ENCODE measurements around the gene PPEF1.
"Not testable (repeated sequence)": the region's sequence is repeated elsewhere in the genome, so short reads cannot be mapped to it uniquely, and the experiment has no call there.

The PPEF1 gene

DNA sequence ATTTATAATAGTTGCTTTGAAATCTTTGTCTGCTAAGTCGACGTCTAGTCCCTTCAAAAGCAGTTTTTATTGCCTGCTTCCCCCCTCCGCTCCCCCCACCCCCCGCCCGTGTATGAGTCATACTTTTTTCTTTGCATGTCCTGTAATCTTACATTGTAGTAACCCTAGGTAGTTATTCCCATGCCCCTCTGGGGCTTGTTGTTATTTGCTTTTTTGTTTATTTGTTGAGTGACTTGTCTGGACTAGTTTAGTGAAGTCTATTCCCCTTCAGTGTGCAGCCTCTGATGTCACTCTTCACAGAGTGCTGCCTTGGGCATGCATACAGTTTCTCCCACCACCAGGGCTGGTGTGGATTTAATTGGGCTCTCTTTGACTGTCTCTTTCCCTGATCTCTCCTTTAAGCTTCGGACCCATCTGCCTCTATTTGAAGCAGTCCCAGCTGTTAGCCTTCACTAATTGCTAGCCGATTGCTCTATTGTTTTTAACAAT is 86.2 kb downstream of the PPEF1 start:
- no peak for DNase-seq (ENCODE audit: low spot score)

DNA sequence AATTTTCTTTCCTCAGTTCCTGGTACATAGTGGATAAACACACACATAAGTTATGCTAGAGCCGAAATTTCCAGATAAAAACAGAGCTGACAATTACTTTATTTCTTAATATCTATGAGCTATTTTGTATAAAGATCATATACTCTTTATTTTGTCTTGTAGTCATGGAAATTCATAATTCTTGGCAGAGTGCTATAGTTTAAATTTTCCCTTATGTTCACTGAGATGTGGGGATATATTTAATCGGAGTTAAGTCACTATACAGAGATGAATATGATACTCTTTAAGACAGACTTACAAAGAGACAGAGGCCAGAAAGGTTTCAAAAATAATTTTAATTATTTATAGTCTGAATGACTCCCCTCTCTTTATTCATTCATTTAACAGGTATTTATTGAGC is 89.7 kb downstream of the PPEF1 start:
- no peak for DNase-seq (ENCODE audit: low spot score)

DNA sequence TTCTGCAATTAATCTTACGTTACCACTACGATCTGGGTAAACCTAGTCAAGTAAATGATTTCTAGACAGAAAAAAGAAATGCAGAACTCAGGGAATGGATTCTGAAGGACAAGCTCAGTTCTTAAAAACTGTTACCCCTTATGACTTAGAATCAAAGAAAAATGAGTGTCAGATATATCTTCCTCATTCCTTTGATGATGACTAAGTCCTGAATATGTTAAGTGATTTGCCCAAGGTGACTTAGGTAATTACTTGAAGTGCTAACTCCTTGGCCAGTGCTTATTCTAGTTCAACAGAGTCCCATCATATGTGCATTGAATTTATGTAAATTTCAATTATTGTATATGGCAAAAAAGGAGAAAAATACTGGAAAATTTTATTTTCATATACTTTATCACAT is 92.5 kb downstream of the PPEF1 start:
- no peak for DNase-seq (ENCODE audit: low spot score)

DNA sequence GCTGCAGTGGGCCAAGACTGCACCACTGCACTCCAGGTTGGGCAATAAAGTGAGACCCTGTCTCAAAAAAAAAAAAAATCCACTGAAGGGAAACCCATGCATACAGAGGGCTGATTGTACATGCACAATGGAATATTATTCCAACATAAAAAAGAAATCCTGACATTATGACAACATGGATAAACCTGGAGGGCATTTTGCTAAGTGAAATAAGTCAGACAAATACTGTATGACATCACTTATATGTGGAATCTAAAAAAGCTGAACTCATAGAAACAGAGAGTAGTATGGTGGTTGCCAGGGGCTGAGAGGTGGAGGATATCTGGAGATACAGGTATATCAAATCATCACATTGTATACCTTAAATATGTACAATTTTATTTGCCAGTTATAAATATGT is 102.2 kb downstream of the PPEF1 start:
- no peak for DNase-seq (ENCODE audit: low spot score)

DNA sequence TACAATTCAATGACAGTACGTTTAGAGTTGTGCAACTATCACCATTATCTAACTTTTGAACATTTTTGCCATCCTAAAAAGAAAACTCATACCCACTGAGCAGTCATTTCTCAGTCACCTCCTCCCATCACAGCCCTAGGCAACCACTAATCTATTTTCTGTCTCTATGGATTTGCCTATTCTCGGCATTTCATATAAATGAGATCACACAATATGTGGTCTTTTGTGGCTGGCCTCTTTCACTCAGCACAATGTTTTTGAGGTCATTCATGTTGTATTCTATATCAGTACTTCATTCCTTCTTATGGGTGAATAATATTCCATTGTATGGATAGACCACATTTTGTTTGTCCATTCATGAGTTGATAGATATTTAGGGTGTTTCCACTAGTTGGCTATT is 103.0 kb downstream of the PPEF1 start:
- DNase-seq (ENCODE audit: low spot score), result no peak

DNA sequence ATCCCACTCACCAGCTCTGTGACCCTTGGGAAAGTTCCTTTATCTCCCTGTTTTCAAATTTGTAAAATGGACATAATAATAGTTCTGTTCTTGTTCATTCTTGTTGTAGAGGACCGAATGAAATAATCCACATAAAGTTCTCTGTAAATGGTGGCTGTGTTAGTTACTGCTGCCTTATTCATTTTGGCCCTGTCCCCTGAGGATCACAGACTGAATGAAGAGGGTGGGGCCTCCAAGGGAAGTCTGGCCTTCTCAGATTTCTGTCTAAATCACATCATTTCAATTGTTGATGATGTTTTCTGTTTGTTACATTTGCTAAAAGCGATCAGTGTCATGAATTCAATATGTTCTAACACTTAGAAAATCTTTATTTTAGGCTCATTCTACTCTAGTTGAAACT is 117.9 kb downstream of the PPEF1 start:
- no peak for DNase-seq (ENCODE audit: low spot score)

DNA sequence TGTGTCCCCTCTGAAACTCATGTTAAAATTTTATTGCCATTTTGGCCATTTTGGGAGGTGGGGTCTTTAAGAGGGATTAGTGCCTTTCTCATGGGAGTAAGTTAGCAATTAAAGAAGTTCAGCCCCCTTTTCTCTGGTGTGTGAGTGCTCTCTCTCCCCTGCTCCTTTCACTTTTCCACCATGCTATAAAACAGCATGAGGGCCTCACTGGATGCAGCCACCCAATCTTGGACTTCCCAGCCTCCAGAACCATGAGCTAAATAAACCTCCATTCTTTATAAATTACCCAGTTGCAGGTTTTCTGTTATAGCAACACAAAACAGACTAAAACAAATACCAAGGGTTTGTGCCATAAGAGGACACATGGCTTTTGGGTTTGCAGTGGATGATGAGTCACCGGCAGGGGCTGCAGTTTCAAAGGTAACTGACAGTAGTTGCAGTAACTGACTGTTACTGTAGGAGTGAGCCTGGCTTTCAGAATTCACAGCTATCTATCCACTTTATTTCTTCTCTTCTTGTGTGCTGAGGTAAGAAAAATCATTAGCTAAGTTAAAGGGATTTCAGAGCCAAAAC is 121.5 kb downstream of the PPEF1 start:
- no peak for DNase-seq (ENCODE audit: low spot score)

DNA sequence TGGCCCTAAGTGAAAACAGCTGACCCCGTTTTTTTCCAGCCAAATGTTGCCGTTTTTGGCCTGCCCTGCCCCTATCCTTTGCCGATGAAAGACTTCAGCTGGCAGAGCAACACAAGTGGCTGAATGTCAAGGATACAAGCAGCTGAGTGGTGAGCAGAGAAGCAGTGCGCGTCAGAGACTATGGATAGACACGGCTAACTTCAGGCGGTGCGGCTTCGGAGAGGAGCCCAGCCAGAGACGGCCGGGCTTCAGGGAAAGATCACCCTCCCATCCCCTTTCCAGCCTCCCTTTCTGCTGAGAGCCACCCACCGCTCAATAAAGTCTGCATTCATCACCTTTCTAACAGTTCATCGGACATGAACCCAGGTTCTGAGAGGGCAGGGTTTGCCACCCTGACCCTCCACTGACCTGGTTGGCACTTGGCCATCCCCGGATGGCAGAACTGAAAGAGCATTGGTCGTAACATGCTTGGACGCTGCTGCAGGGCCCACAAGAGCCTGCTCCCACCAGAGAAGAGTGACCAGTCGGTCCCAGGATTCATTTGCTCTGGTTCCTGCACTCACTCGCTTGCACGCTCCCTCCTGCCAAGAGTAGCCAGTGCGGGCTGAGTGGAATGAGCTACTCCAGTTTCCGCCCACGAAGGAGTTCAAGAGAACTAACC is 125.8 kb downstream of the PPEF1 start:
- peak; percentile 27 for DNase-seq (ENCODE audit: low spot score)

DNA sequence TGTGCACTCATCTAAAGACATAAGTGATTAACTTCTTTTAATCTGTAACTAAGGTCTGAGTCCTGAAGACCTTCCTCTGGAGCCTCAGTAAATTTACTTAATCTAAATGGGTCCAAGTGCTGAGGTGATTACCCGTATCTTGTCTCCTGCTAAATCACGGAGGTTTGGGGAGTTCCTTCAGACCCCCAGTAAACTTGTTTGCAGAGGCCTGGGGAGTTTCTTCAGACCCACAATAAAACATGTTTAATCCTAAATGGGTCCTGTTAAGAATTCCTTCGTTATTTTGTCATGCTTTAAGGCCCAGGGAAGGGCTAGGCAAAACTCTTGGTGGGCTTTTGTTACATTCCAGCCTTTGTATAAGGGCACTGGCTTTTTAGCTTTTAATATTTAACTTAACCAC is 140.5 kb downstream of the PPEF1 start:
- DNase-seq (ENCODE audit: low spot score), result not testable (repeated sequence)

DNA sequence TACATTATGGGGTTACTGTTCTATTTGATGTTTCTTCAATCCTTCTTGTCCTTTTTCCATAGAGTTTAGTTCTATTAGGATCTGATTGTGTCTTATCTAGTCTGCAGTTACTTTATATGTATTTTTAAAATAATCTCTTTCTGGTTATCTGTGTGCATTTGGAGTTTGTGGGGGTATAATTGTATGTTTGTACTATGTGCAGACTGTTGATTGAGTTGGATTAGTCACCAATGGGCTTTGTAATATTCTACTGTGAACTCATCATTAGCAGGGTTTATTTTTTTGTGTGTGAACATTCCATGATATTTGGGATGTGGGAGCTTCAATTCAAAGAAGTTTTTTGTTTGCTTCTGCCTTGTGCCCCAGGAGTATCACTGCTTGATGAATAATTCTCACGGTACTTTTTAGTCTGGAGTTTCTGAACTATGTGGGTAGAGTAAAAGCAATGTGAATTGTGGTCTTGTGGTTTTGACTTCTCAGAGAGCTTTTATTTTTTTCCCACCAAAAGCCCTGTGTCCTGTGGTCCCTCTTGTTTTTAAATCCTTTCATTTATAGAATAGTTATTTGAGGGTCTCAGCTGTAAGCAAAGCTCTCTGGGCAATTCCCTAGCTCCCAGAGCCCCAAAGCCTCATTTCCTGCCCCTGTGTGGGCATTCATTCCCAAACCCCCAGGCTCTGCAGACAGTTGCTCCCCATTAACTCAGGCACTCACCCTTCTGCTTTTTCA is 148.6 kb downstream of the PPEF1 start:
- no peak for DNase-seq (ENCODE audit: low spot score)

DNA sequence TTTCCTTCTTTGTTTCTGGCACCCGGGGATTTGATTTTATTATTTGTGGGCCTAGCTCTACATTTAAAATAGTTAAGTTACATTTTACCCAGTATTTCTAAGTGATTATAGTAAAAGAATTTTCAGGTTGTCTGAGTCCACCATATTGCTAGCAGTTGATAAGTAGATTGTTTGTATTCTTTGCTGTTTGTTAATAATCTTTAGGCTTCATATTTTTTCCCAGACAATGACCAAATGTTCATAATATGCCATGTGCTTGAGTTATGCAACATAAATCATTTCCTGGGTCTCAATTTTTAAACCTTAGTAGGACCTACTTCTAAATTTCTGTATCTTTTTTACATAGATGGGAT is 149.2 kb downstream of the PPEF1 start:
- no peak for DNase-seq (ENCODE audit: low spot score)

DNA sequence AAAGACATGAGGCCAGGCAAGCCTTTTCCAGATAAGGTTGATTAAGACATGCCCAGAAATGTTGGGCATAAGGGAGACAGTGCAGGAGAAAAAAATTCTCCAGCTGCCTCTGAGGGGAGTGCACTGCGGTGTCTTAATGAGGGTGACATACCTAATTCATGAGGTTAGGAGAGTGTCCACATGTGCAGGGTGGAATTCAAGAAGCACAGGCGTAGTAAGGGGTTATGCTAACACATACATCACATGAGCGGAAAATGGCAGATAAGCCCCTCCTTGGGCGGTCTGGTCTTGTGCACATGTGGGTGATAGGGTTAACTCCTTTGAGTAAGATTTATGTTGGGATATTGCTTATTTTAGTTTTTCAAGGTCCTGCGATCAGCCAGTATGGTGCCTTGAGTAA is 154.1 kb downstream of the PPEF1 start:
- no peak for DNase-seq (ENCODE audit: low spot score)

DNA sequence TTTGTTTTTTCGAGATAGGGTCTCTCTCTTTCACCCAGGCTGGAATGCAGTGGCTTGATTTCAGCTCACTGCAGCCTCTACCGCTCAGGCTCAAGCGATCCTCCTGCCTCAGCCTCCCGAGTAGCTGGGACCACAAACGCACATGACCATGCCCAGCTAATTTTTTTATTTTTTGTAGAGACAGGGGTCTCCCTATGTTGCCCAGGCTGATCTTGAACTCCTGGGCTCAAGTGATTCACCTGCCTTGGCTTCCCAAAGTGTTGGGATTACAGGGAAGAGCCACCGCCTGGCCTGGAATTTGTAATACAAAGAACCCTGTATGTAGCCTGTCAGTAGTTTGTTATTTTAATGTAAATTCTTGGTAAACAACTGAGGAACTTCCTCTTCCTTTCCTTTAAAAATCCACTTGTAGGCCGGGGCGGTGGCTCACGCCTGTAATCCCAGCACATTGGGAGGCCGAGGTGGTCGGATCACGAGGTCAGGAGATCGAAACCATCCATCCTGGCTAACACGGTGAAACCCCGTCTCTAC is 157.0 kb downstream of the PPEF1 start:
- DNase-seq (ENCODE audit: low spot score), result no peak

DNA sequence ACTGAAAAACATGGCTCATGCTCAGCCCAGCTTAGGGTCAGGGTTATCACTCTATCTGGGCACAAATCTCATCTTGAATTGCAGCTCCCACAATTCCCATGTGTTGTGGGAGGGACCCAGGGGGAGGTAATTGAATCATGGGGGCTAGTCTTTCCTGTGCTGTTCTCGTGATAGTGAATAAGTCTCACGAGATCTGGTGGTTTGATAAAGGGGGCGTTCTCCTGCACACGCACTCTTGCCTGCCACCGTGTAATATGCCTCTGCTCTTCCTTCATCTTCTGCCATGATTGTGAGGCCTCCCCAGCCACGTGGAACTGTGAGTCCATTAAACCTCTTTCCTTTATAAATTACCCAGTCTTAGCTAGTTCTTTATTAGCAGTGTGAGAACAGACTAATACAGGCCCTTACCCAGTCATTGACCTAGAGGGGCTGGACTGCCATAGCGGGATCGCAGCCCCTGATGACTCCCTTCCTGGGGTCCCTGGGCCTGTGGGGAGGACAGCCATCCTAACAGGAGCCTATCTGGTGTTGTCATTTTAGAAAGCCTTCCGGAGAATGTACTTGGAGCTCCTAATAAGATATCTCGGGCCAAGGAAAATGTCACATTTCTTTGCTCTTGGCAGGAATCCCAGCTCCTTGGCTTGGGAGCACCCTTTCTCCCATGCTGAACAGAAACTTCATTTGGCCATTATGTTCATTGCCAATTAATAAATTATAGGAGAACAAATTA is 163.9 kb downstream of the PPEF1 start:
- DNase-seq (ENCODE audit: low spot score), result no peak

DNA sequence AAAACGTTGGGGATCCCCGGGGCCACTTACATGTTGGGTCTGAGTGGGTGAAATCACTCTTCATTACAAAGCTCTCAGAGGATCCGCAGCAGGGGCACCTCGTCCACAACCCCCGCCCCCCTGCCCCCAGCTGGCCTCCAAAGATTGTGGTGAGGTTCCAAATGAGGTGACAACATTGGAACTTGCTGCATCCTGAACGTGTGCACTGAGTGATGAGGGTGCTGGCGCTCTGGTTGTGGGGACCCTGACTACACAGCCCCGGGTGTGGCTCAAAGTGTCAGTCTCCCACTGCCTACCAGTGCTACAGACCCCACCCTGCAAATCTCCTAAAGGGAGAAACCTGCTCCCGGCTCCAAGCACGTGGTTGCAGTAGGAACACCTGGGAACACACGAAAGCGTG is 164.5 kb downstream of the PPEF1 start:
- DNase-seq (ENCODE audit: low spot score), result no peak

DNA sequence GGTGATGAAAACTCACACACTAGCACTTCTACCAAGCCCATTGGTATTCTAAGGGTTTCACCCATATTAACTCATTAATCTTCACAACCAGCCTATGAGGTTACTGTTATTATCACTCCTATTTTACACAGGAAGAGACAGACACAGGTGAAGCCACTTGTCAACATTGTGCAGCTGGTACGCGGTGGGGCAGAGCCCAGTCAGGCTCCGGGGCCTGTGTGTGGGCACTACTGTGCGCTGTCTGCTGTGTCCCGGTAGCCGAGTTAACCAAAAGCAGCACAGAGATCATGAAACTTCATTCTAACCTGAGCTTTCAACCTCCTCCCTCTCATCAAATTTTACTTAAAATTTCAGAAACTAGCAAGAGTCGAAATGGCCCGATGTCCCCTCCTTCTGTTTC is 165.2 kb downstream of the PPEF1 start:
- no peak for DNase-seq (ENCODE audit: low spot score)

DNA sequence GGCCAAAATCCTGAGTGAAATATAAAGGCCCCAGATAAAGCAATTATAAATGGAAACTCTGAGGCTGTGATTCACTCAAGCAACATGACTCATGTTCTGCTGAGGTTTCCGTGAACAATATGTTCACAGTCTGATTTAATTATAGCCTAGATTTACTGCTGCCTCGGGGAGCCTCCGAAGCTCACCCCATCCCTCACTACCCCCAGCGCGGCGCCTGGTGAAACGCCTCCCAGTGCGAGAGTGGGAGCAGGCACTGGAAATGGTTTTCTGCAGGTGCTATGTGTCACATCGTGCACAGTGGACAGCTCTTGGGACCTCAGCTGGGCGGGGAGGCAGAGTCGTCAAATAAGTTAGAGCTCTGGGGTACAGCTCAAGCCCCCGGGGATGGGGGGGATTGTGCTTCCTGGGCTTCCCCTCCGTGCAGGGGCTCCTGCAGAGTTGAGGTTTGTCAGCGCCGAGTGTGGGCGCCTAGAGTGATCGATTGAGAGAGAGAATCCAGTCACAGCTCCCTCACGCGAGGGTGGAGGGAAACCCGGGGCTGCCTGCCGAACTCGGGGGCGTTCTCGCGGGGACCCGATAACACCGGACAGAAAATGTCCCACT is 165.8 kb downstream of the PPEF1 start:
- peak; percentile 58 for DNase-seq (ENCODE audit: low spot score)

DNA sequence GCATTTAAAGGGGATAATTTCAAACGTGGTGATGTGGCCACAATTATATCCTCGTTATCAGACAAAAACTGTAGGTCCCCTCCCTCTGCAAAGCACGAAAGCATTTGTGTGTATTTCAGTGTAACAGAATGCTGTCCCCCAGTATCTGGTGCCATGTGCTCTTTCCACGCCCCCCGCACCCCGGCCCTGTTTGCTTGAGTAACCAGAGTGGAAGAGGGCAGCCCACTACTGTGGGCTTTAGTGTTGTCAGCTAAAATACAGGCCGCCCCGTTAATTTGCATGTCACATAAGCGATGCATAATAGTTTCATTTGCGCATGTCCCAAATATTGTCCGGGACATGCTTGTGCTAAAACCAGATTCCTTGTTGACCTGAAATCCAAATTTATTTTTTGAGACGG is 166.4 kb downstream of the PPEF1 start:
- DNase-seq (ENCODE audit: low spot score), result no peak

DNA sequence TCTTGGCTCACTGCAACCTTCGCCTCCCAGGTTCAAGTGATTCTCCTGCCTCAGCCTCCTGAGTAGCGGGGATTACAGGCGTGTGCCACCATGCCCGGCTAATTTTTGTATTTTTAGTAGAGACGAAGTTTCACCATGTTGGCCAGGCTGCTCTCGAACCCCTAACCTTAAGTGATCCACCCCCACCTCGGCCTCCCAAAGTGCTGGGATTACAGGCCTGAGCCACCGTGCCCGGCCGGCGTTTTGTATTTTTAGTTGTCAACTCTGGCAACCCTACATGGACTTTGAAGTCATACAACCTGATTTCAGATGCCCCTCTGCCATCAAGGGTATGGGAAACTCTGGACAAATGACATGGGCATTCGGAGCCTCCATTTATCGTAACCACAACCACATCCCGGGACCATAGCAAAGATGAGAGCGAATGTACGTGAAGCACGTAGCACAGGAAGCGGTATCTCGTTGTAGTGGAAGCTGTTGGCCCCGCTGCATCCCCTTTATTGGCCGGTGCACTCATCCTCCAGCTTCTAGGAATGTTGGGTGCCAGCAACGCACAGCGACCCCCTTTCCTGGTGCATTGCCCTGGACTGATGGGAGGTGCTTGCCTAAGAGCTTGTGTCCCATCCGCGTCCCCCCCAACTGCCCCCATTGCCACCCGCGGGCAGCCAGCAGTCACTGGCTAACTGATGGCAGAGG is 167.3 kb downstream of the PPEF1 start:
- DNase-seq (ENCODE audit: low spot score), result no peak

DNA sequence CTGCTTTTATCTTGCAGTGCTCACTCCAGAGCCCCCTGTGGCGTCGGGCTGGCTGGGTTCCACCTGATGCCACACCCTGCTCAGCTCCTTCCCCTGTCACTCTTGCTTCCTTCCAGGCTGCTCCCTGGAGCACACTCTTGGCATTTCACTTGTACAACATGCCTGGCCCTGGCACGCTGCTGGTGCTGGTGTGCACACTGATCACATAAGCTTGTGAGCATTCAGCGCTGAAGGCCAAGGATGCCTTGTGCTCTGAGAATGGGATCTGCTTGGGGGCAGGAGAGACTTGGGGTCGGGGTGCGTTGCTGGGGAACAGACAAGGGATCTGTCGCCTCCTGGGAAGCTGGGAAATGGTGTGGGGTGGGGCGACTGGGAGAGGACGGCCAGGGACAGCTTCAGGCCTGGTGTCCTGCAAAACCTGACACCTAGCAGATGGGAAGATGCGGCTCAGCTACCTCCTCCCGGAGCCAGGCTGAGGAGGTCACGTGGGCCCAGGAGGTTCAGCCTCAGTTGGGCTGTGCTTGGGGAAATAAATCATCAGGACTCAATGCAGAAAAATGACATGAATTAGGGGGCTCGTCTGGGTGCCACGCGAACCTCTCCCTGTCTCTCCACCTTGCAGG is 167.9 kb downstream of the PPEF1 start:
- DNase-seq (ENCODE audit: low spot score), result no peak

DNA sequence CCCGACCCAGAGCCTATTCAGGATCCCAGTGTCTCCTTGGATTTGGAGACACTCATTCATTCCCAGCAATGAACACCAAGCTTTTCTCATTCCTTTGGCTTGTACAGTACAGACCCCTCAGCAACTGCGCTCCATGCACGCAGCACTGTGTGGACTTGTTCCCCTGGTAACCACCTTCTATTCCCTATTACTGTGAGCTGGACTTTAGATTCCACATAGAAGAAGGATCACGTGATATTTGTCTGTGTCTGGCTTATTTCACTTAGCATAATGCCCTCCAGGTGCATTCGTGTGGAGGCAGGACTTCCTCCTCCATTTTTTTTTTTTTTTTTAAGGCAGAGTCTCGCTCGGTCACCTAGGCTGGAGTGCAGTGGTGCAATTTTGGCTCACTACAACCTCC is 170.0 kb downstream of the PPEF1 start:
- no peak for DNase-seq (ENCODE audit: low spot score)
